HCT116 (cell line): ENCODE results near the gene ARL15. TPM values are rescaled to one million over a fixed set of nuclear protein-coding genes. Genes with fewer than 3 reads are reported as not detected.

Source experiments
- ATAC-seq: fragments of 200-7000 bp; cut with Tn5 transposase; 2 replicates; pipeline ENCODE4 v1.9.1; 2020; ENCODE audit warnings: mild to moderate bottlenecking, moderate library complexity
- BruUV-seq: library from RNA; stranded (reverse); fragments of 400-500 nt; replicated peaks from 2 replicates; lab custom pipeline; 2021; lab: Mats Ljungman, UMichigan
- CTCF ChIA-PET: fragments of 300-600 bp; sonication (Branson Sonifier 250); formaldehyde crosslinking; loops from one replicate; lab custom pipeline; 2021; ENCODE audit warnings: antibody characterized with exemption; lab: Charles Lee
- POLR2A ChIA-PET: fragments of 300-600, 350-600 bp; sonication (Branson Sonifier 250); formaldehyde crosslinking; loops from one replicate; lab custom pipeline; 2021; ENCODE audit warnings: antibody characterized with exemption; lab: Charles Lee
- RAD21 ChIA-PET, 2 experiments: fragments of 300-600 bp; sonication (Branson Sonifier 250); formaldehyde crosslinking; loops; one replicate each; lab custom pipeline; 2023; ENCODE audit warnings: low total read pairs in 2 of 2; ENCODE audit not compliant: uncharacterized antibody in 2 of 2, unreplicated experiment in 2 of 2, low non-redundant PET in 1 of 2; lab: Charles Lee
- DNase-seq: peaks from one replicate; pipeline ENCODE4 v3.0.0-alpha.2; 2010; ENCODE audit warnings: low read depth, low spot score
- H2AFZ ChIP-seq: fragments of 200-600 bp; shearing (Covaris generic), sonication (generic); 2 replicates; pipeline ENCODE4 v1.6.1; 2017; ENCODE audit warnings: low read depth, mixed run types, mixed read lengths, antibody characterized with exemption, low read length; ENCODE audit not compliant: poor library complexity, severe bottlenecking
- H3K27ac ChIP-seq: 2 replicates; pipeline ENCODE4 v1.5.1; 2012; ENCODE audit warnings: low read depth, low read length
- H3K27me3 ChIP-seq: fragments of 200-600 bp; sonication (generic); 2 replicates; pipeline ENCODE4 v1.6.1; 2016; ENCODE audit warnings: mixed run types, low read length, mixed read lengths; ENCODE audit not compliant: insufficient read depth
- H3K36me3 ChIP-seq, 2 experiments: fragments of 200-500 bp in 1 of 2; fragments of 200-600 bp in 1 of 2; sonication (Bioruptor generic) in 1 of 2; sonication (generic) in 1 of 2; 2 replicates each; pipeline versions ENCODE4 v1.5.1 to v1.6.1; 2014 to 2016; ENCODE audit warnings: low read length in 2 of 2, inconsistent platforms in 1 of 2, mixed read lengths in 1 of 2, mixed run types in 1 of 2; ENCODE audit not compliant: insufficient read depth in 2 of 2, control insufficient read depth in 1 of 2
- H3K4me1 ChIP-seq, 2 experiments: fragments of 200-600 bp in 1 of 2; sonication (generic) in 1 of 2; 2 replicates each; pipeline versions ENCODE4 v1.5.1 to v1.6.1; 2012 to 2017; ENCODE audit warnings: low read length in 2 of 2, inconsistent platforms in 1 of 2, mild to moderate bottlenecking in 1 of 2, mixed read lengths in 1 of 2, mixed run types in 1 of 2, moderate library complexity in 1 of 2; ENCODE audit not compliant: insufficient read depth in 2 of 2, control insufficient read depth in 1 of 2
- H3K4me2 ChIP-seq: fragments of 200-600 bp; sonication (generic); 2 replicates; pipeline ENCODE4 v1.6.1; 2017; ENCODE audit warnings: mixed run types, low read length, mixed read lengths
- H3K4me3 ChIP-seq, 2 experiments: fragments of 200-600 bp in 1 of 2; sonication (generic) in 1 of 2; replicated peaks in 1 of 2; 2 replicates each; pipeline ENCODE4 v1.5.1; 2011 to 2016; ENCODE audit warnings: low read length in 2 of 2, control low read depth in 1 of 2, low read depth in 1 of 2, mild to moderate bottlenecking in 1 of 2, mixed read lengths in 1 of 2, mixed run types in 1 of 2
- H3K79me2 ChIP-seq: fragments of 200-600 bp; sonication (generic); 2 replicates; pipeline ENCODE4 v1.6.1; 2017; ENCODE audit warnings: mild to moderate bottlenecking, mixed run types, low read length, moderate library complexity, mixed read lengths; ENCODE audit not compliant: insufficient read depth
- H3K9ac ChIP-seq: fragments of 200-600 bp; sonication (generic); 2 replicates; pipeline ENCODE4 v1.6.1; 2016; ENCODE audit warnings: low read length, mixed read lengths
- H3K9me2 ChIP-seq: fragments of 200-600 bp; sonication (generic), shearing (Covaris generic); 2 replicates; pipeline ENCODE4 v1.6.1; 2017; ENCODE audit warnings: mixed run types, mild to moderate bottlenecking, moderate library complexity; ENCODE audit not compliant: insufficient read depth
- H3K9me3 ChIP-seq, 2 experiments: fragments of 200-500 bp in 1 of 2; fragments of 200-600 bp in 1 of 2; sonication (Bioruptor generic) in 1 of 2; sonication (generic) in 1 of 2; 2 replicates each; pipeline ENCODE4 v1.6.1; 2014 to 2017; ENCODE audit warnings: low read length in 2 of 2, mixed read lengths in 2 of 2, inconsistent platforms in 1 of 2, low read depth in 1 of 2, mild to moderate bottlenecking in 1 of 2, mixed run types in 1 of 2, moderate library complexity in 1 of 2; ENCODE audit not compliant: control insufficient read depth in 1 of 2, insufficient read depth in 1 of 2
- H4K20me1 ChIP-seq: fragments of 200-600 bp; sonication (generic), shearing (Covaris generic); 2 replicates; pipeline ENCODE4 v1.6.1; 2017; ENCODE audit warnings: mixed run types, mild to moderate bottlenecking, moderate library complexity; ENCODE audit not compliant: insufficient read depth
- CBX3 ChIP-seq: IDR thresholded peaks from 2 replicates; pipeline ENCODE4 v1.6.1; 2012; ENCODE audit warnings: low read depth
- CEBPB ChIP-seq: IDR thresholded peaks from 2 replicates; pipeline ENCODE4 v1.6.1; 2012; ENCODE audit warnings: low read depth
- CTCF ChIP-seq, 3 experiments: fragments of 200-600 bp in 1 of 3; sonication (generic) in 1 of 3; IDR thresholded peaks in 2 of 3; conservative IDR thresholded peaks in 1 of 3; 2 replicates each; pipeline ENCODE4 v1.5.1; 2012 to 2017; ENCODE audit warnings: low read depth in 2 of 3, low read length in 2 of 3, antibody characterized with exemption in 1 of 3, borderline replicate concordance in 1 of 3, control low read depth in 1 of 3, mild to moderate bottlenecking in 1 of 3, mixed read lengths in 1 of 3, mixed run types in 1 of 3, moderate library complexity in 1 of 3; ENCODE audit not compliant: insufficient read depth in 1 of 3
- EGR1 ChIP-seq: IDR thresholded peaks from 2 replicates; pipeline ENCODE4 v1.6.1; 2012; ENCODE audit warnings: low read depth
- ELF1 ChIP-seq: IDR thresholded peaks from 2 replicates; pipeline ENCODE4 v1.6.1; 2012; ENCODE audit warnings: low read depth, borderline replicate concordance
- EZH2 ChIP-seq: fragments of 200-600 bp; sonication (generic); IDR thresholded peaks from 2 replicates; pipeline ENCODE4 v1.6.1; 2017; ENCODE audit warnings: antibody characterized with exemption, mixed run types
- EZH2phosphoT487 ChIP-seq: fragments of 200-600 bp; IDR thresholded peaks from 2 replicates; pipeline ENCODE4 v1.6.1; 2018; ENCODE audit warnings: antibody characterized with exemption, borderline replicate concordance
- MAX ChIP-seq: IDR thresholded peaks from 2 replicates; pipeline ENCODE4 v1.6.1; 2012
- POLR2AphosphoS5 ChIP-seq: IDR thresholded peaks from 2 replicates; pipeline ENCODE4 v1.6.1; 2011; ENCODE audit warnings: mild to moderate bottlenecking, low read depth, low read length, moderate library complexity
- RAD21 ChIP-seq: IDR thresholded peaks from 2 replicates; pipeline ENCODE4 v1.6.1; 2012; ENCODE audit warnings: low read depth, mild to moderate bottlenecking
- SIN3A ChIP-seq: IDR thresholded peaks from 2 replicates; pipeline ENCODE4 v1.6.1; 2012; ENCODE audit warnings: low read depth
- SP1 ChIP-seq: IDR thresholded peaks from 2 replicates; pipeline ENCODE4 v1.6.1; 2012; ENCODE audit warnings: low read depth
- SRF ChIP-seq: IDR thresholded peaks from 2 replicates; pipeline ENCODE4 v1.6.1; 2012; ENCODE audit warnings: low read depth
- TCF7L2 ChIP-seq: IDR thresholded peaks from 2 replicates; pipeline ENCODE4 v1.7.0; 2011; ENCODE audit warnings: borderline replicate concordance, inconsistent platforms; ENCODE audit not compliant: insufficient read depth, insufficient read length; ENCODE audit errors: extremely low read depth
- YY1 ChIP-seq: IDR thresholded peaks from 2 replicates; pipeline ENCODE4 v1.6.1; 2011; ENCODE audit warnings: low read length, low read depth, moderate library complexity, mild to moderate bottlenecking; ENCODE audit not compliant: insufficient replicate concordance; ENCODE audit errors: extremely low read depth
- ZFX ChIP-seq: fragments of 450-650 bp; IDR thresholded peaks from 2 replicates; pipeline ENCODE4 v1.6.1; 2017
- ZNF274 ChIP-seq: fragments of 200-500 bp; sonication (Bioruptor generic); IDR thresholded peaks from 2 replicates; pipeline ENCODE4 v1.6.1; 2014; ENCODE audit warnings: mild to moderate bottlenecking, low read depth, low read length, inconsistent platforms
- intact Hi-C: fragments of 100-400 bp; cut with micrococcal nuclease; formaldehyde crosslinking; loops from 2 replicates; pipeline ENCODE4 v1.10.0; 2022
- total RNA-seq: library from RNA; stranded (reverse); gene quantifications from one replicate; pipeline ENCODE4 v1.2.1, GENCODE V29; 2021; ENCODE audit not compliant: unreplicated experiment
- TF ChIP-seq, protein P1 (sequence below): IDR thresholded peaks from 2 replicates; pipeline ENCODE4 v1.6.1; 2011; ENCODE audit warnings: mild to moderate bottlenecking, low read length, moderate library complexity; ENCODE audit not compliant: insufficient replicate concordance; ENCODE audit errors: extremely low read depth
- TF ChIP-seq, protein P2 (sequence below): IDR thresholded peaks from 2 replicates; pipeline ENCODE4 v1.6.1; 2012; ENCODE audit warnings: low read depth

The ARL15 gene
- total RNA-seq, 1 experiment from 2014 or later, result 15.0 TPM

- Histone ChIP-seq H3K9me3 (no peaks in the 10 kb centered on the region), H2AFZ (no peak overlapping the region), H3K4me3 (no peak overlapping the region), H3K4me2 (no peak overlapping the region), H3K4me1 (peaks cover 0 to 6% of the 10 kb centered on the region in 2 experiments; a peak in 1 of 4 replicates), H3K79me2 (no peaks in the 10 kb centered on the region), H3K27me3 (no peaks in the 10 kb centered on the region), H3K9me2 (no peaks in the 10 kb centered on the region), H4K20me1 (no peaks in the 10 kb centered on the region), H3K27ac (no peak overlapping the region), H3K36me3 (no peaks in the 10 kb centered on the region), H3K9ac (no peak overlapping the region)
- RAD21 ChIA-PET, result no interaction called here
- POLR2A ChIA-PET, result no interaction called here
- TF ChIP-seq SIN3A (no peak), SP1 (no peak), MAX (no peak), YY1 (no peak), ZFX (no peak), TCF7L2 (no peak), EGR1 (no peak), ZNF274 (no peak), ELF1 (no peak), EZH2 (no peak), CEBPB (no peak), CTCF (IDR thresholded peaks at IDR 0.05 in 2 of 3, conservative IDR thresholded peaks at IDR 0.05 in 1 of 3; ENCODE audit: borderline replicate concordance in 1 of 3, insufficient read depth in 1 of 3, low read depth in 2 of 3, low read length in 2 of 3) (no peak), POLR2AphosphoS5 (no peak), CBX3 (no peak), RAD21 (no peak), EZH2phosphoT487 (no peak), SRF (no peak)
- TF ChIP-seq, protein P1, sequence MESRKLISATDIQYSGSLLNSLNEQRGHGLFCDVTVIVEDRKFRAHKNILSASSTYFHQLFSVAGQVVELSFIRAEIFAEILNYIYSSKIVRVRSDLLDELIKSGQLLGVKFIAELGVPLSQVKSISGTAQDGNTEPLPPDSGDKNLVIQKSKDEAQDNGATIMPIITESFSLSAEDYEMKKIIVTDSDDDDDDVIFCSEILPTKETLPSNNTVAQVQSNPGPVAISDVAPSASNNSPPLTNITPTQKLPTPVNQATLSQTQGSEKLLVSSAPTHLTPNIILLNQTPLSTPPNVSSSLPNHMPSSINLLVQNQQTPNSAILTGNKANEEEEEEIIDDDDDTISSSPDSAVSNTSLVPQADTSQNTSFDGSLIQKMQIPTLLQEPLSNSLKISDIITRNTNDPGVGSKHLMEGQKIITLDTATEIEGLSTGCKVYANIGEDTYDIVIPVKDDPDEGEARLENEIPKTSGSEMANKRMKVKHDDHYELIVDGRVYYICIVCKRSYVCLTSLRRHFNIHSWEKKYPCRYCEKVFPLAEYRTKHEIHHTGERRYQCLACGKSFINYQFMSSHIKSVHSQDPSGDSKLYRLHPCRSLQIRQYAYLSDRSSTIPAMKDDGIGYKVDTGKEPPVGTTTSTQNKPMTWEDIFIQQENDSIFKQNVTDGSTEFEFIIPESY, result no peak
- TF ChIP-seq, protein P2, sequence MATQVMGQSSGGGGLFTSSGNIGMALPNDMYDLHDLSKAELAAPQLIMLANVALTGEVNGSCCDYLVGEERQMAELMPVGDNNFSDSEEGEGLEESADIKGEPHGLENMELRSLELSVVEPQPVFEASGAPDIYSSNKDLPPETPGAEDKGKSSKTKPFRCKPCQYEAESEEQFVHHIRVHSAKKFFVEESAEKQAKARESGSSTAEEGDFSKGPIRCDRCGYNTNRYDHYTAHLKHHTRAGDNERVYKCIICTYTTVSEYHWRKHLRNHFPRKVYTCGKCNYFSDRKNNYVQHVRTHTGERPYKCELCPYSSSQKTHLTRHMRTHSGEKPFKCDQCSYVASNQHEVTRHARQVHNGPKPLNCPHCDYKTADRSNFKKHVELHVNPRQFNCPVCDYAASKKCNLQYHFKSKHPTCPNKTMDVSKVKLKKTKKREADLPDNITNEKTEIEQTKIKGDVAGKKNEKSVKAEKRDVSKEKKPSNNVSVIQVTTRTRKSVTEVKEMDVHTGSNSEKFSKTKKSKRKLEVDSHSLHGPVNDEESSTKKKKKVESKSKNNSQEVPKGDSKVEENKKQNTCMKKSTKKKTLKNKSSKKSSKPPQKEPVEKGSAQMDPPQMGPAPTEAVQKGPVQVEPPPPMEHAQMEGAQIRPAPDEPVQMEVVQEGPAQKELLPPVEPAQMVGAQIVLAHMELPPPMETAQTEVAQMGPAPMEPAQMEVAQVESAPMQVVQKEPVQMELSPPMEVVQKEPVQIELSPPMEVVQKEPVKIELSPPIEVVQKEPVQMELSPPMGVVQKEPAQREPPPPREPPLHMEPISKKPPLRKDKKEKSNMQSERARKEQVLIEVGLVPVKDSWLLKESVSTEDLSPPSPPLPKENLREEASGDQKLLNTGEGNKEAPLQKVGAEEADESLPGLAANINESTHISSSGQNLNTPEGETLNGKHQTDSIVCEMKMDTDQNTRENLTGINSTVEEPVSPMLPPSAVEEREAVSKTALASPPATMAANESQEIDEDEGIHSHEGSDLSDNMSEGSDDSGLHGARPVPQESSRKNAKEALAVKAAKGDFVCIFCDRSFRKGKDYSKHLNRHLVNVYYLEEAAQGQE, result no peak
- intact Hi-C loops, result no loop called here
- CTCF ChIA-PET, result no interaction called here
- DNase-seq (no peak), ATAC-seq (no peak)
- no TSS peak for BruUV-seq
Measured at GRCh38 chr5:53942724-53943123, 367.6 kb downstream of the ARL15 start.
